ENCODE measurements around the gene ELK4.

Gene ELK4

GRCh38 chr1:205652984-205653383 is 21.2 kb upstream of the ELK4 start:
- Histone ChIP-seq H2AFZ (ENCODE audit: low read length) (no peak overlapping the region), H4K20me1 (ENCODE audit: insufficient read depth, low read length, poor library complexity, severe bottlenecking) (no peaks in the 10 kb centered on the region), H3K9ac (ENCODE audit: low read depth, low read length, poor library complexity, severe bottlenecking) (no peak overlapping the region), H3F3A (ENCODE audit: low read depth) (no peaks in the 10 kb centered on the region), H3K4me2 (ENCODE audit: low read depth, low read length, poor library complexity, severe bottlenecking) (no peak overlapping the region), H3K9me2 (replicated peaks; ENCODE audit: low read depth, low read length) (no peaks in the 10 kb centered on the region), H3K36me3 (ENCODE audit: insufficient read depth, low read length) (no peaks in the 10 kb centered on the region), H3K9me3 (ENCODE audit: insufficient read depth, low read depth, low read length) (no peaks in the 10 kb centered on the region), H3K27me3 (ENCODE audit: insufficient read depth, low read length, poor library complexity, severe bottlenecking) (no peaks in the 10 kb centered on the region), H3K4me1 (ENCODE audit: insufficient read depth, low read length, poor library complexity, severe bottlenecking) (no peaks in the 10 kb centered on the region), H3K79me2 (ENCODE audit: insufficient read depth, low read length) (no peaks in the 10 kb centered on the region), H3K4me3 (ENCODE audit: low read length, poor library complexity, severe bottlenecking) (no peak overlapping the region)
- no peak for TF ChIP-seq EZH2phosphoT487 (IDR thresholded peaks at IDR 0.05; ENCODE audit: borderline replicate concordance)
- TF ChIP-seq CTCF (conservative IDR thresholded peaks at IDR 0.05; ENCODE audit: low read length), result no peak

- TF ChIP-seq EZH2phosphoT487 (IDR thresholded peaks at IDR 0.05; ENCODE audit: borderline replicate concordance), result no peak
- no peak for TF ChIP-seq CTCF (conservative IDR thresholded peaks at IDR 0.05; ENCODE audit: low read length)
Measured at GRCh38 chr1:205650241-205650640, 18.4 kb upstream of the ELK4 start.

GRCh38 chr1:205645519-205645918 is 13.7 kb upstream of the ELK4 start:
- Histone ChIP-seq H3K4me1 (ENCODE audit: insufficient read depth, low read length, poor library complexity, severe bottlenecking) (no peaks in the 10 kb centered on the region), H3F3A (ENCODE audit: low read depth) (no peaks in the 10 kb centered on the region), H3K27me3 (ENCODE audit: insufficient read depth, low read length, poor library complexity, severe bottlenecking) (no peaks in the 10 kb centered on the region), H3K79me2 (ENCODE audit: insufficient read depth, low read length) (no peaks in the 10 kb centered on the region), H3K4me2 (ENCODE audit: low read depth, low read length, poor library complexity, severe bottlenecking) (no peak overlapping the region), H4K20me1 (ENCODE audit: insufficient read depth, low read length, poor library complexity, severe bottlenecking) (no peaks in the 10 kb centered on the region), H2AFZ (ENCODE audit: low read length) (no peak overlapping the region), H3K36me3 (ENCODE audit: insufficient read depth, low read length) (no peaks in the 10 kb centered on the region), H3K9me3 (ENCODE audit: insufficient read depth, low read depth, low read length) (no peaks in the 10 kb centered on the region), H3K4me3 (ENCODE audit: low read length, poor library complexity, severe bottlenecking) (no peak overlapping the region), H3K9ac (ENCODE audit: low read depth, low read length, poor library complexity, severe bottlenecking) (no peak overlapping the region), H3K9me2 (replicated peaks; ENCODE audit: low read depth, low read length) (no peaks in the 10 kb centered on the region)
- TF ChIP-seq CTCF (conservative IDR thresholded peaks at IDR 0.05; ENCODE audit: low read length), result no peak
- TF ChIP-seq EZH2phosphoT487 (IDR thresholded peaks at IDR 0.05; ENCODE audit: borderline replicate concordance), result no peak

More at GRCh38 chr1:205650241-205650640, 18.4 kb upstream of the ELK4 start:
- H3K9me3 ChIP-seq (ENCODE audit: insufficient read depth, low read depth, low read length), result no peaks in the 10 kb centered on the region
- no peak overlapping the region for H2AFZ ChIP-seq (ENCODE audit: low read length)
- H3K4me2 ChIP-seq (ENCODE audit: low read depth, low read length, poor library complexity, severe bottlenecking), result no peak overlapping the region
- no peak overlapping the region for H3K9ac ChIP-seq (ENCODE audit: low read depth, low read length, poor library complexity, severe bottlenecking)
- no peaks in the 10 kb centered on the region for H3K27me3 ChIP-seq (ENCODE audit: insufficient read depth, low read length, poor library complexity, severe bottlenecking)
- H3F3A ChIP-seq (ENCODE audit: low read depth), result no peaks in the 10 kb centered on the region
- H3K9me2 ChIP-seq (replicated peaks; ENCODE audit: low read depth, low read length), result no peaks in the 10 kb centered on the region
- no peaks in the 10 kb centered on the region for H3K4me1 ChIP-seq (ENCODE audit: insufficient read depth, low read length, poor library complexity, severe bottlenecking)
- no peak overlapping the region for H3K4me3 ChIP-seq (ENCODE audit: low read length, poor library complexity, severe bottlenecking)
- no peaks in the 10 kb centered on the region for H4K20me1 ChIP-seq (ENCODE audit: insufficient read depth, low read length, poor library complexity, severe bottlenecking)
- H3K36me3 ChIP-seq (ENCODE audit: insufficient read depth, low read length), result no peaks in the 10 kb centered on the region
- H3K79me2 ChIP-seq (ENCODE audit: insufficient read depth, low read length), result no peaks in the 10 kb centered on the region
